Lower lobe of right lung (tissue), 2 donors: ENCODE data around the gene BSN. TPM values are rescaled to one million over a fixed set of nuclear protein-coding genes. Genes with fewer than 3 reads are reported as not detected.
"Not testable (repeated sequence)": the region's sequence is repeated elsewhere in the genome, so short reads cannot be mapped to it uniquely, and the experiment has no call there.

Experiments used
- ATAC-seq, 2 donors: fragments of 200-7000 bp; cut with Tn5 transposase; one replicate each; pipeline ENCODE4 v1.9.1; 2020 to 2022; ENCODE audit warnings: mild to moderate bottlenecking in 2 of 2, moderate library complexity in 2 of 2
- DNase-seq: peaks from one replicate; pipeline ENCODE4 v3.0.0-alpha.2; 2020
- H3K27ac ChIP-seq: fragments of 200-600 bp; one replicate; pipeline ENCODE4 v1.8.0; 2022
- H3K27me3 ChIP-seq: fragments of 200-600 bp; one replicate; pipeline ENCODE4 v1.8.0; 2022; ENCODE audit warnings: low read depth
- H3K36me3 ChIP-seq: fragments of 200-600 bp; one replicate; pipeline ENCODE4 v1.8.0; 2022; ENCODE audit warnings: mild to moderate bottlenecking
- H3K4me1 ChIP-seq: fragments of 200-600 bp; one replicate; pipeline ENCODE4 v1.8.0; 2022
- H3K4me3 ChIP-seq: fragments of 200-600 bp; one replicate; pipeline ENCODE4 v1.8.0; 2022; ENCODE audit warnings: mild to moderate bottlenecking
- H3K9me3 ChIP-seq: fragments of 200-600 bp; one replicate; pipeline ENCODE4 v1.8.0; 2022
- CTCF ChIP-seq: fragments of 200-600 bp; IDR thresholded peaks from one replicate; pipeline ENCODE4 v1.8.0; 2022; ENCODE audit warnings: antibody characterized with exemption, mild to moderate bottlenecking
- intact Hi-C: fragments of 100-400 bp; cut with DNase I; formaldehyde crosslinking; loops from one replicate; pipeline ENCODE4 v1.11.0; 2022
- total RNA-seq: library from RNA; stranded (reverse); fragmentation: NEBNext Ultra II Directional; extraction: Animal tissue kit (Norgen Biotek cat#: 25700); gene quantifications from one replicate; pipeline ENCODE4 v1.2.1, GENCODE V29; 2021
- donor health status: DM: no; HTN: yes; CAD: no; lungs with severe emphysema.

The BSN gene
- total RNA-seq, 1 donor from 2014 or later = 0.35 TPM

GRCh38 chr3:49567406-49567805 lies 13.1 kb downstream of the BSN start:
- Histone ChIP-seq H3K4me1 (no peaks in the 10 kb centered on the region), H3K27ac (no peak overlapping the region), H3K9me3 (no peaks in the 10 kb centered on the region), H3K27me3 (peaks cover 3% of the 10 kb centered on the region), H3K36me3 (no peaks in the 10 kb centered on the region), H3K4me3 (no peak overlapping the region)
- intact Hi-C loops = no loop called here
- no peak for TF ChIP-seq CTCF
- no peak for DNase-seq
- no peak for ATAC-seq

GRCh38 chr3:49568965-49569364 lies 14.7 kb downstream of the BSN start:
- intact Hi-C loops = no loop called here
- Histone ChIP-seq H3K4me1 (no peaks in the 10 kb centered on the region), H3K9me3 (no peaks in the 10 kb centered on the region), H3K27ac (no peak overlapping the region), H3K27me3 (peaks cover 3% of the 10 kb centered on the region), H3K36me3 (no peaks in the 10 kb centered on the region), H3K4me3 (no peak overlapping the region)
- DNase-seq = no peak
- peak; percentile 40 to 70 for ATAC-seq
- TF ChIP-seq CTCF = no peak

- H3K9me3 ChIP-seq = no peaks in the 10 kb centered on the region
- TF ChIP-seq CTCF = no peak
- no peak for DNase-seq
- H3K27me3 ChIP-seq = peaks cover 3% of the 10 kb centered on the region
- ATAC-seq = no peak
- H3K4me3 ChIP-seq = no peak overlapping the region
- intact Hi-C loops = no loop called here
- H3K36me3 ChIP-seq = no peaks in the 10 kb centered on the region
- no peak overlapping the region for H3K27ac ChIP-seq
- no peaks in the 10 kb centered on the region for H3K4me1 ChIP-seq
Observed at GRCh38 chr3:49570028-49570654, 15.9 kb downstream of the BSN start.

GRCh38 chr3:49582177-49582576 lies 27.9 kb downstream of the BSN start:
- no peak for DNase-seq
- ATAC-seq = no peak

GRCh38 chr3:49585261-49585755 lies 31.0 kb downstream of the BSN start:
- intact Hi-C loops = not testable (repeated sequence)

More at GRCh38 chr3:49582177-49582576, 27.9 kb downstream of the BSN start:
- Histone ChIP-seq H3K9me3 (no peaks in the 10 kb centered on the region), H3K27me3 (no peaks in the 10 kb centered on the region), H3K27ac (no peak overlapping the region), H3K36me3 (no peaks in the 10 kb centered on the region), H3K4me3 (no peak overlapping the region), H3K4me1 (no peaks in the 10 kb centered on the region)
- intact Hi-C loops = no loop called here
- TF ChIP-seq CTCF = no peak

GRCh38 chr3:49591615-49592014 lies 37.3 kb downstream of the BSN start:
- no peaks in the 10 kb centered on the region for H3K4me1 ChIP-seq
- TF ChIP-seq CTCF = no peak
- intact Hi-C loops = no loop called here
- H3K27ac ChIP-seq = no peak overlapping the region
- H3K9me3 ChIP-seq = no peaks in the 10 kb centered on the region
- no peaks in the 10 kb centered on the region for H3K27me3 ChIP-seq
- H3K4me3 ChIP-seq = no peak overlapping the region
- H3K36me3 ChIP-seq = no peaks in the 10 kb centered on the region
- DNase-seq = no peak
- ATAC-seq = no peak

More at GRCh38 chr3:49585261-49585755, 31.0 kb downstream of the BSN start:
- DNase-seq, H3K36me3 ChIP-seq, H3K27me3 ChIP-seq, H3K4me1 ChIP-seq, ATAC-seq, H3K9me3 ChIP-seq, H3K27ac ChIP-seq, H3K4me3 ChIP-seq: not testable (repeated sequence)
